ENCODE measurements around the gene PKN1.

DNA sequence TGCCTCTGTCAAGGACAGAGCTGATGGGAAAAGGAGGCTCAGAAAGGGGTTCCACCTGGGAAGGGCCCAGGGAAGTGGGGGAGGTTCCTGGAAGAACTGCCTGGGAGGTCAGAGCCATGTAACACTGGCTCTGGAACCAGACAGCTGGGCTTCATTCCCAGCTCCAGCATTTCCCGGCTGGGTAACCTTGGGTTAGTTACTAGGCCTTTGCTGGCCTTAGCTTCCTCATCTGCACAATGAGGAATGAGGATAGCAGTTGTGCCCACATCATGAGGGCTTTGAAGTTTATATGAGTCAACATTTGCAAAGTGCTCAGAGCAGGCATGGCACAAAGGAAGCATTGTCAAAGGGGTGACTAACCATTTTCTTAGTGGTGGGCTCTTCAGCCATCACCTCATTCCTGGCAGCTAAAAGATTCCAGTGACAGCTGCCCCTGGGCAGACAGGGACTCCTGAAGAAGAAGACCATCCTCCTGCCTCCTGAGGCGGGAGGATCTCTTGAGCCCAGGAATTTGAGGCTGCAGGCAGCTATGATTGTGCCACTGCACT is 86.8 kb downstream of the PKN1 start:
- TF ChIP-seq EZH2 (IDR thresholded peaks at IDR 0.05) (no peak), POLR2AphosphoS5 (IDR thresholded peaks at IDR 0.05; ENCODE audit: borderline replicate concordance, low read depth, low read length) (no peak), FOXP2 (optimal IDR thresholded peaks at IDR 0.05; ENCODE audit: control extremely low read depth, extremely low read length, insufficient read depth) (no peak)

Measured in SK-N-MC (cell line).